ENCODE data around the gene OSBP2.

DNA sequence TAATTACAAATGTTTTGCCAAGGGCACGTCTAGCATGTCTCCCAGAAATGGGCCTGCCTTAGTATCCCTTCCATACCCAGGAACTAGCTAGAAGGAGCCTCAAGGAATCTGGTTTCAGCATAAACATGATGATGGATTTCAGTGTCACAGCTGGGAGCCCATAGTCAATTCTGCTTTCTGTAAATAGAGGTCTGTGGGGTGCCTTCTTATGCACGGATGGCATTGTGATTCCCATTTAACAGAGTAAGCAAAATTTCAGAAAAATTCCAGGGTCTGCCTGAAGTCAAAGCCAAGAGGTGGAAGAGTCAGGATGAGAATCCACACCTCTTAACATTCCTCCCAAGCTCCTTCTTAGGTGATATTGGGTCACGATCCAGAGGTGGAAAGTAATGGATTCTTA, 39.1 kb upstream of the OSBP2 start:
- TF ChIP-seq FOXJ3 (CRISPR knock-in tag; IDR thresholded peaks at IDR 0.05; ENCODE audit: borderline replicate concordance) (no peak), SMARCE1 (IDR thresholded peaks at IDR 0.05; ENCODE audit: borderline replicate concordance) (no peak), ARNT2 (CRISPR knock-in tag; IDR thresholded peaks at IDR 0.05; ENCODE audit: low read depth) (no peak), ZNF790 (CRISPR knock-in tag; IDR thresholded peaks at IDR 0.05; ENCODE audit: borderline replicate concordance) (no peak), CREB1 (IDR thresholded peaks at IDR 0.05) (no peak), CREB1 (CRISPR knock-in tag; IDR thresholded peaks at IDR 0.05) (no peak), EHMT2 (IDR thresholded peaks at IDR 0.05; ENCODE audit: borderline replicate concordance, low read depth, low read length) (no peak), MEIS1 (CRISPR knock-in tag; IDR thresholded peaks at IDR 0.05; ENCODE audit: borderline replicate concordance) (no peak), POLR2AphosphoS5 (IDR thresholded peaks at IDR 0.05; ENCODE audit: low read depth, low read length) (no peak)
- TF ChIP-seq, protein P1, sequence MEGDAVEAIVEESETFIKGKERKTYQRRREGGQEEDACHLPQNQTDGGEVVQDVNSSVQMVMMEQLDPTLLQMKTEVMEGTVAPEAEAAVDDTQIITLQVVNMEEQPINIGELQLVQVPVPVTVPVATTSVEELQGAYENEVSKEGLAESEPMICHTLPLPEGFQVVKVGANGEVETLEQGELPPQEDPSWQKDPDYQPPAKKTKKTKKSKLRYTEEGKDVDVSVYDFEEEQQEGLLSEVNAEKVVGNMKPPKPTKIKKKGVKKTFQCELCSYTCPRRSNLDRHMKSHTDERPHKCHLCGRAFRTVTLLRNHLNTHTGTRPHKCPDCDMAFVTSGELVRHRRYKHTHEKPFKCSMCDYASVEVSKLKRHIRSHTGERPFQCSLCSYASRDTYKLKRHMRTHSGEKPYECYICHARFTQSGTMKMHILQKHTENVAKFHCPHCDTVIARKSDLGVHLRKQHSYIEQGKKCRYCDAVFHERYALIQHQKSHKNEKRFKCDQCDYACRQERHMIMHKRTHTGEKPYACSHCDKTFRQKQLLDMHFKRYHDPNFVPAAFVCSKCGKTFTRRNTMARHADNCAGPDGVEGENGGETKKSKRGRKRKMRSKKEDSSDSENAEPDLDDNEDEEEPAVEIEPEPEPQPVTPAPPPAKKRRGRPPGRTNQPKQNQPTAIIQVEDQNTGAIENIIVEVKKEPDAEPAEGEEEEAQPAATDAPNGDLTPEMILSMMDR (CRISPR knock-in tag; IDR thresholded peaks at IDR 0.05) = no peak
- TF ChIP-seq, protein P2, sequence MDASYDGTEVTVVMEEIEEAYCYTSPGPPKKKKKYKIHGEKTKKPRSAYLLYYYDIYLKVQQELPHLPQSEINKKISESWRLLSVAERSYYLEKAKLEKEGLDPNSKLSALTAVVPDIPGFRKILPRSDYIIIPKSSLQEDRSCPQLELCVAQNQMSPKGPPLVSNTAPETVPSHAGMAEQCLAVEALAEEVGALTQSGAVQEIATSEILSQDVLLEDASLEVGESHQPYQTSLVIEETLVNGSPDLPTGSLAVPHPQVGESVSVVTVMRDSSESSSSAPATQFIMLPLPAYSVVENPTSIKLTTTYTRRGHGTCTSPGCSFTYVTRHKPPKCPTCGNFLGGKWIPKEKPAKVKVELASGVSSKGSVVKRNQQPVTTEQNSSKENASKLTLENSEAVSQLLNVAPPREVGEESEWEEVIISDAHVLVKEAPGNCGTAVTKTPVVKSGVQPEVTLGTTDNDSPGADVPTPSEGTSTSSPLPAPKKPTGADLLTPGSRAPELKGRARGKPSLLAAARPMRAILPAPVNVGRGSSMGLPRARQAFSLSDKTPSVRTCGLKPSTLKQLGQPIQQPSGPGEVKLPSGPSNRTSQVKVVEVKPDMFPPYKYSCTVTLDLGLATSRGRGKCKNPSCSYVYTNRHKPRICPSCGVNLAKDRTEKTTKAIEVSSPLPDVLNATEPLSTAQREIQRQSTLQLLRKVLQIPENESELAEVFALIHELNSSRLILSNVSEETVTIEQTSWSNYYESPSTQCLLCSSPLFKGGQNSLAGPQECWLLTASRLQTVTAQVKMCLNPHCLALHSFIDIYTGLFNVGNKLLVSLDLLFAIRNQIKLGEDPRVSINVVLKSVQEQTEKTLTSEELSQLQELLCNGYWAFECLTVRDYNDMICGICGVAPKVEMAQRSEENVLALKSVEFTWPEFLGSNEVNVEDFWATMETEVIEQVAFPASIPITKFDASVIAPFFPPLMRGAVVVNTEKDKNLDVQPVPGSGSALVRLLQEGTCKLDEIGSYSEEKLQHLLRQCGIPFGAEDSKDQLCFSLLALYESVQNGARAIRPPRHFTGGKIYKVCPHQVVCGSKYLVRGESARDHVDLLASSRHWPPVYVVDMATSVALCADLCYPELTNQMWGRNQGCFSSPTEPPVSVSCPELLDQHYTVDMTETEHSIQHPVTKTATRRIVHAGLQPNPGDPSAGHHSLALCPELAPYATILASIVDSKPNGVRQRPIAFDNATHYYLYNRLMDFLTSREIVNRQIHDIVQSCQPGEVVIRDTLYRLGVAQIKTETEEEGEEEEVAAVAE (CRISPR knock-in tag; IDR thresholded peaks at IDR 0.05; ENCODE audit: borderline replicate concordance) = no peak
